HFF-Myc (cell line): ENCODE measurements around the gene NBEAL2.

Experiments used
- DNase-seq: peaks from one replicate; pipeline ENCODE4 v3.0.0-alpha.2; 2011; ENCODE audit warnings: low read depth; ENCODE audit errors: extremely low read depth
- H3K4me3 ChIP-seq: replicated peaks from 2 replicates; pipeline ENCODE4 v1.5.1; 2011; ENCODE audit warnings: low read depth, mild to moderate bottlenecking, control low read depth, low read length
- TF ChIP-seq, protein P1 (sequence below): IDR thresholded peaks from 2 replicates; pipeline ENCODE4 v1.5.1; 2012; ENCODE audit warnings: mild to moderate bottlenecking, low read depth, low read length, control low read depth; ENCODE audit errors: missing control alignments

Gene NBEAL2

DNA sequence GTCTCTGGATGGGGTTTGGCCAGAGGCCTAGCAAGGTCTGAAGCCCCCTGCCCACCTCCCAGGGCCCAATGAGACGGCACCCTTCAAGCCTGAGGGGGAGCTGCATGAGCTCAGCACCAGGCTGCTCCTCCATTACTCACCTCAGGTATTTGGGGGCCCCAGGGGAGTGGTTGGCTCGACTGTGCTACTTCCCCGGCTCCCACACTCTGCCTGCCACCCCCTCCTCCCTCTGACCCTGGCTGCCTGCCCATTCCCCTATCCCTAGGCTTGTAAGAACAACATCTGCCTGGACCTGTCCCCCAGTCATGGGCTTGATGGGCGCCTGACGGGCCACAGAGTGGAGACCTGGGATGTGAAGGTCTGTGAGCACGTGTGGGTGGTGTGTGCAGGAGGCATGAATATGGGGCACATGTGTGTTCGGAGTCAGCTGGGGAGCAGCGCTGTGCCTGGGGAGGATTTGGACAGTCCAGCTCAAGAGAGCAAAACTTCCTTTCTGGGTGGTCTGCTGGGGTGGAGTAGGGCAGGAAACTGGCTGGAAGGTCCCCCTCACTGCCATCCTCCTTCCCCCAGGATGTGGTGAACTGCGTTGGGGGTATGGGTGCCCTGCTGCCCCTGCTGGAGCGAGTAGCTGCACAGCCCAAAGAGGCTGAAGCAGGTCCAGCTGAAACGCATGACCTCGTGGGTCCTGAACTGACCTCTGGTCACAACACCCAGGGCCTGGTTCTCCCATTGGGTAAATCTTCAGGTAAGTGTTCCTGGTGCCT, 17.4 kb downstream of the NBEAL2 start:
- no peak overlapping the region for H3K4me3 ChIP-seq
- TF ChIP-seq, protein P1, sequence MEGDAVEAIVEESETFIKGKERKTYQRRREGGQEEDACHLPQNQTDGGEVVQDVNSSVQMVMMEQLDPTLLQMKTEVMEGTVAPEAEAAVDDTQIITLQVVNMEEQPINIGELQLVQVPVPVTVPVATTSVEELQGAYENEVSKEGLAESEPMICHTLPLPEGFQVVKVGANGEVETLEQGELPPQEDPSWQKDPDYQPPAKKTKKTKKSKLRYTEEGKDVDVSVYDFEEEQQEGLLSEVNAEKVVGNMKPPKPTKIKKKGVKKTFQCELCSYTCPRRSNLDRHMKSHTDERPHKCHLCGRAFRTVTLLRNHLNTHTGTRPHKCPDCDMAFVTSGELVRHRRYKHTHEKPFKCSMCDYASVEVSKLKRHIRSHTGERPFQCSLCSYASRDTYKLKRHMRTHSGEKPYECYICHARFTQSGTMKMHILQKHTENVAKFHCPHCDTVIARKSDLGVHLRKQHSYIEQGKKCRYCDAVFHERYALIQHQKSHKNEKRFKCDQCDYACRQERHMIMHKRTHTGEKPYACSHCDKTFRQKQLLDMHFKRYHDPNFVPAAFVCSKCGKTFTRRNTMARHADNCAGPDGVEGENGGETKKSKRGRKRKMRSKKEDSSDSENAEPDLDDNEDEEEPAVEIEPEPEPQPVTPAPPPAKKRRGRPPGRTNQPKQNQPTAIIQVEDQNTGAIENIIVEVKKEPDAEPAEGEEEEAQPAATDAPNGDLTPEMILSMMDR: no peak
- DNase-seq: no peak

DNA sequence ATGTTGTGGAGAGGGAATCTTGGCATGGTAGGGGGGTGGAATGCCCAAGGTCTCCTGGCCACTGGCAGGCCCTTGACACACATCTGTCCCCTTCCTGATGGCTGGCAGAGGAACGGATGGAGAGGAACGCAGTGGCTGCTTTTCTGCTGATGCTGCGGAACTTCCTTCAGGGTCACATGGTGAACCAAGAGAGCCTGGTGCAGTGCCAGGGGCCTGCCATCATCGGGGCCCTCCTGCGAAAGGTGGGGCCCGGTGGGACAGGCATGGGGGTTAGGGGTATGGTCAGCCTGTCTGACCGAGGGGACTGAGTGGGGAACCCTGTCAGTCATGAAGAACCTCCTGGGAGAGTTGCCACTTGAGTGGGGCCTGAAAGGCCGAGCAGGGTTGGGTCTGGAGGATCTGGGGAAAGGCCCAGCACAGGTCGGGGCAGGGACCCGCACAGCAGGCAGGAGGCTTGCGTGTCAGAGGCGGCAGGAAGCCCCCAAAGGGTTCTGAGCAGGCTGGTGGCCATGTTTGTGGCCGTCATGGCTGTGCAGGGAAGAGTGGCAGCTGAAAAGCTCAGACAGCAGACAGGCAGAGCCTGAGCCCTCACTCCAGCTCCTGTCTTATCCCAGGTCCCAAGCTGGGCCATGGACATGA, 18.1 kb downstream of the NBEAL2 start:
- TF ChIP-seq, protein P1: no peak
- no peak for DNase-seq
- H3K4me3 ChIP-seq: no peak overlapping the region

DNA sequence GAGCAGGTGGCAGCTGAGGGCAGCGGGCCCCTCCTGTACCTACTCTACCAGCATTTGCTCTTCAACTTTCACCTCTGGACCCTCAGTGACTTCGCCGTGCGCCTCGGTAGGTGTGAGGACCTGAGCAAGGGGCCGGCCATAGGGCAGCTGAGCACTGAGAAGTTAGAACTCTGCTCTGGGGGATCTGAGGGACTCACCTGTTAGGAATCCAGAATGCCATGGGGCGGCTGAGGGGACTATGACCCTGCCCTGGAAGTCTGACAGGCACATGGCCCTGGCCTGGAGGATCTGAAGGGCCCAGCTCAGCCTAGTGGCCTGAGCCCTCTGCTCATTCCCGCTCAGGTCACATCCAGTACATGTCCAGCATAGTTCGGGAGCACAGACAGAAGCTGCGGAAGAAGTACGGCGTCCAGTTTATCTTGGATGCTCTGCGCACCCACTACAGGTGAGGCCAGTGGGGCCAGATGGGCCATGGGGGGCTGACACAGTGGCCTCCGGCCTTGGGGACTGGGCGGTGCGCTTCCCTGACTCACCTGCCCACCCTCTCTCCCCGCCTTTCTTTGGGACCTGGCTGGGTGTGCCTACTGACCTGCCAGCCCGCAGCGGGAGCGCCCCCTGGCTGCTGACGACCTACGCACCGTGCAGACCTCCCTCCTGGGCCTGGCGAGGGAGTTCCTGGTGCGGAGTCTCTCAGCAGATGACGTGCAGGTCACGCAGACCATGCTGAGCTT, 18.8 kb downstream of the NBEAL2 start:
- H3K4me3 ChIP-seq: no peak overlapping the region
- no peak for DNase-seq
- TF ChIP-seq, protein P1: peak; percentile 78

DNA sequence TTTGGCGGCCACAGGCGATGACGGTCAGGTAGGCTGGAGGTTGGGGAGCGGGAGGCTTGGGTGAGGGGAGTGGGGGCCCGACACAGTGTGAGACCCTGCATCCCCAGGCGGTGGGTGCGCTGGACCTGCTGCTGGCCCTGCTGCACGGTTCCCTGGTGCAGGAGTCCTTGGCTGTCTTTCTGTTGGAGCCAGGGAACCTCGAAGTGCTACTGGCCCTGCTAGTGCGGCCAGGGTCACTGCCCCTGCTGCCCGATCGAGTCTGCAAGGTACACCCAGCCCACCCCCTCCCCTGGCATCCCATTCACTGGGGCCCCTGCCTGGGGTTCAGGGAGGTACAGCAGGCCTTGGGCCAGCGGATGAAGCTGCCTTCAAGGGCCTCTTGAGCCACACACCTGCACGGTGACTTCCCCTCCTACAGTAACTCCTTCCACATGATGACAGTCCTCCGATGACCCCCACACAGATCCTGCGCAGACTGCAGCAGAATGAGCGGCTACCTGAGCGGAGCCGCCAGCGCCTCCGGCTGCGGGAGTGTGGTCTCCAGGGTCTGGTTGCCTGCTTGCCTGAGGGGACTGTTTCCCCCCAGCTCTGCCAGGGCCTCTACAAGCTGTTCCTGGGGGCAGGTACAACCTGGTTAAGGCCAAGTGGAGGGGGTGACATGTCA, 19.5 kb downstream of the NBEAL2 start:
- DNase-seq: no peak
- TF ChIP-seq, protein P1: no peak
- H3K4me3 ChIP-seq: no peak overlapping the region

DNA sequence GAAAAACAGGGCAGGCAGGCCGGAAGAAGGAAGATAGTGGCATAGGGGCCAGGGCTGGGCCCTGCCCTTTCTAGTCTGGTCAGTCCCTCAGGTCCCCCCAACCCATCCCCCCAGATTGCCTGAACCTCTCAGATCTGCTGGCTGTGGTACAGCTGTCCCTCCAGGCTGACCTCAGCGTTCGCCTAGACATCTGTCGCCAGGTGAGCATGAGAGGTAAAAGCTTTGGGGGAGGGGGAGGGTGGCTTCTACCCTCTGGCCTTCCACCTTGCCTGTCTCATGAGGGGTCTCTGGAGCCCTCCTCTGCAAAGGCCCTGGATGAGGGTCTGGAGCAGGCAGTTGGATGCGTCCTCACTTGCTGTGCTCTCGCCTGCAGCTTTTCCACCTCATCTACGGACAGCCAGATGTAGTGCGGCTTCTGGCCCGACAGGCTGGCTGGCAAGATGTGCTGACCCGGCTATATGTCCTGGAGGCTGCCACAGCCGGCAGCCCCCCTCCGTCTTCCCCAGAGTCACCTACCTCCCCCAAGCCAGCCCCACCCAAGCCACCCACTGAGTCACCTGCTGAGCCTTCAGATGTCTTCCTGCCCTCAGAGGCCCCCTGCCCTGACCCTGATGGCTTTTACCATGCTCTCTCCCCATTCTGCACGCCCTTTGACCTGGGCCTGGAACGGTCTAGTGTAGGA, 20.2 kb downstream of the NBEAL2 start:
- DNase-seq: no peak
- TF ChIP-seq, protein P1: no peak
- H3K4me3 ChIP-seq: no peak overlapping the region

DNA sequence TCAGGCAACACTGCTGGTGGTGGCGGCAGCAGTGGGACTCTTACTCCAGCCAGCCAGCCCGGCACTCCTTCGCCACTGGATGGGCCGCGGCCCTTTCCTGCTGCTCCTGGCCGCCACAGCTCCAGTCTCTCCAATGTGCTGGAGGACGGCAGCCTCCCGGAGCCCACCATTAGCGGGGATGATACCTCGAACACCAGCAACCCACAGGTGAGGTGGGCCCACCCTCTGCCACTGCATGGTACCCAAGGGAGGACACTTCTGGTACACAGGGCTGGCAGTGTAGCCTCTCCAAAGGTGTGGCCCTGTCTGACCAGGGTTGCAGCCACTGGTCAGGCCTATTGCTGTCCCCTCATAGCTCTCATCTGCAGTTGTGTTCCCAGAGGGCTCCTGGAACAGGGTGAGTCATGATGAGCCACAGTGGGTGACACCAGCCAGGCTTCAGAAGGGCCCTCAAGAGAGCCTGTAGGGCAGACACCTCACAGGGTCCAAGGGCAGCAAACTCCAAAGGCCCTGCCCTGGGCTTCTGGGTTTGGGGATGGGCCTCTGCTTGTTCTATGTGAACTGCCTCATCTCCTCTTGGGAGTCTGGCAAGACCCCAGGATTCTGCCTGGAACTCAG, 20.8 kb downstream of the NBEAL2 start:
- DNase-seq: no peak
- TF ChIP-seq, protein P1: no peak
- H3K4me3 ChIP-seq: no peak overlapping the region
